Testis (tissue), 3 donors: ENCODE data around the gene LOXL3. TPM values are rescaled to one million over a fixed set of nuclear protein-coding genes. Genes with fewer than 3 reads are reported as not detected.

Source experiments
- DNase-seq: peaks from one replicate; pipeline ENCODE4 v3.0.0-alpha.2; 2019
- H3K27ac ChIP-seq, 2 donors: fragments of 200-600 bp; sonication (generic); one replicate each; pipeline ENCODE4 v1.5.1; 2019
- H3K27me3 ChIP-seq: fragments of 200-600 bp; sonication (generic); one replicate; pipeline ENCODE4 v1.5.1; 2019
- H3K36me3 ChIP-seq: fragments of 200-600 bp; sonication (generic); one replicate; pipeline ENCODE4 v1.5.1; 2017; ENCODE audit warnings: low read depth; ENCODE audit errors: missing control alignments
- H3K4me1 ChIP-seq: fragments of 200-600 bp; sonication (generic); one replicate; pipeline ENCODE4 v1.5.1; 2019
- H3K4me3 ChIP-seq, 2 donors: fragments of 200-600 bp; sonication (generic); one replicate each; pipeline ENCODE4 v1.5.1; 2017 to 2019
- H3K9me3 ChIP-seq: fragments of 200-600 bp; sonication (generic); one replicate; pipeline ENCODE4 v1.5.1; 2017
- CTCF ChIP-seq, 3 experiments: fragments of 450-650 bp in 2 of 3; fragments of 200-600 bp in 1 of 3; sonication (generic) in 1 of 3; IDR thresholded peaks; one replicate each; pipeline ENCODE4 v1.5.1; 2016 to 2019; ENCODE audit warnings: antibody characterized with exemption in 3 of 3, mild to moderate bottlenecking in 2 of 3, moderate library complexity in 1 of 3
- POLR2A ChIP-seq: fragments of 450-650 bp; IDR thresholded peaks from one replicate; pipeline ENCODE4 v1.6.1; 2017; ENCODE audit warnings: antibody characterized with exemption, mild to moderate bottlenecking, moderate library complexity
- WGBS, 2 donors: methylation state at CpG; one replicate each; pipeline ENCODE4 v1.1.5; 2018; 5-methylcytosine and 5-hydroxymethylcytosine counted together
- intact Hi-C: fragments of 100-400 bp; cut with DNase I; formaldehyde crosslinking; loops from one replicate; pipeline ENCODE4 v1.15.1; 2023; ENCODE audit warnings: low total_unique reads
- polyA plus RNA-seq: library from polyadenylated mRNA; stranded (reverse); fragments of 350-450 nt; fragmentation: Illumina TruSeq; extraction: RNeasy Lipid Tissue Mini Kit (QIAGEN cat#74804); gene quantifications from one replicate; pipeline ENCODE4 v1.2.3, GENCODE V29; 2014; ENCODE audit warnings: low read depth, low replicate concordance; ENCODE audit not compliant: insufficient read depth
- total RNA-seq, 2 donors: library from RNA; depleted of rRNA; stranded (reverse); fragments of >200 nt; gene quantifications; one replicate each; pipeline ENCODE4 v1.2.3, GENCODE V29; 2016

Gene LOXL3
- total and polyA plus RNA-seq, 3 donors from 2014 or later = 10.5 to 15.2 (median 13.1) TPM

DNA sequence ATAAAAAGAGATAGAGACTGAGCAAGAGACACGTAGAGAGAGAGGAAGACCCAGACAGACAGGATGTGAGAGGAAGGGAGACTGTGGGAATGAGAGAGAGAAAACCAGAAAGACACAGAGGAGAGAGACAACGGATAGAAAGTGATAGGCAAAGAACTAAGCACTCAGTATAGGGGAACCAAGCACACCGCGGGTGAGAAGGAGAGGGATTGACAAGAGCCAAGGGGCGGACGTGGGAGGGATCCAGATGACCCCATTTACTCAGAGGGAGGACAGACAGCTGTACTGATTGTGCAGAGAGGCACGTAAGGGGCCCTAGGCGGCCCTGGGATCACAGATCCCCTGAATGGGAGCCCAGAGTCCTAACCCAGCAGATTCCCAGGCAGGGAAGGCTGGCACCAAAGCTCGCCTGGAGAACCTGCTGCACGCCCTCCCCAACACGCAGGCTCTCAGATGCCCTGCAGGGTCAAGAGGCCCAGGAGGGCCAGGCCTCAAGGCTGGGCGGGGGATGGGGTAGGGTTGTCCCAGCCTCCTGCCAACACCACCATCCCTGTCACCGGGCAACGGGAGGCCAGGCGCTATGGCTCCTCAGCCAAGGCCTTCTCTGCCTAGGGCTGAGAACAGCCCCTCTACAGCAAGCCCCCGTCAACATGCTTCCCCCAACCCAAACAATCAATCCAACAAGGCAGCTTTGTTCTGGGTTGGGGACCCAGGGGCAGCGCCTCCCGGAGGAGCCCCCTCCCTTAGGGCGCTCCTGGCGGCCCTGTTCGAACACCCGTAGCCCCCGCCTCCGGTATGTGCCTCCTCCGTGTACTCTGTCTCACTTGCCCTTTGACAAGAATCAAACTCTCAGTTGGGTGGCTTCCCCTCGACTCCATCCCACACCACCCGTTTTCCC is 579 bp downstream of the LOXL3 start:
- H3K4me1 ChIP-seq = peaks cover 22% of the 10 kb centered on the region
- DNase-seq = peak; percentile 63
- no peaks in the 10 kb centered on the region for H3K36me3 ChIP-seq
- H3K27me3 ChIP-seq = no peaks in the 10 kb centered on the region
- 13 to 25% methylated on average over 22 to 27 of the region's 27 CpGs for WGBS, 2 donors
- intact Hi-C loops = no loop called here
- TF ChIP-seq POLR2A (no peak), CTCF (IDR thresholded peaks at IDR 0.05) (no peak)
- peak overlapping the region; percentile 78 to 86 for H3K27ac ChIP-seq
- no peaks in the 10 kb centered on the region for H3K9me3 ChIP-seq
- peak overlapping the region; percentile 66 to 73 for H3K4me3 ChIP-seq

- no peaks in the 10 kb centered on the region for H3K36me3 ChIP-seq
Measured at GRCh38 chr2:74551942-74552913, 1.5 kb downstream of the LOXL3 start.

GRCh38 chr2:74551530-74551929 is 2.2 kb downstream of the LOXL3 start:
- no peaks in the 10 kb centered on the region for H3K9me3 ChIP-seq
- H3K4me1 ChIP-seq = peaks cover 22% of the 10 kb centered on the region
- no peak for DNase-seq
- H3K27me3 ChIP-seq = no peaks in the 10 kb centered on the region
- H3K4me3 ChIP-seq = no peak overlapping the region
- H3K27ac ChIP-seq = no peak overlapping the region
- H3K36me3 ChIP-seq = no peaks in the 10 kb centered on the region
- intact Hi-C loops = no loop called here
- TF ChIP-seq CTCF (IDR thresholded peaks at IDR 0.05) = no peak
- TF ChIP-seq POLR2A = no peak

More at GRCh38 chr2:74551942-74552913, 1.5 kb downstream of the LOXL3 start:
- Histone ChIP-seq H3K9me3 (no peaks in the 10 kb centered on the region), H3K27me3 (no peaks in the 10 kb centered on the region), H3K4me3 (no peak overlapping the region), H3K27ac (no peak overlapping the region), H3K4me1 (peaks cover 22% of the 10 kb centered on the region)
- no peak for TF ChIP-seq CTCF (IDR thresholded peaks at IDR 0.05)
- intact Hi-C loops = no loop called here
- 86 to 87% methylated on average over 19 to 21 of the region's 21 CpGs for WGBS, 2 donors
- no peak for DNase-seq

GRCh38 chr2:74550231-74550630 is 3.5 kb downstream of the LOXL3 start:
- intact Hi-C loops = no loop called here
- no peaks in the 10 kb centered on the region for H3K27me3 ChIP-seq
- H3K4me3 ChIP-seq = no peak overlapping the region
- H3K4me1 ChIP-seq = peaks cover 22% of the 10 kb centered on the region
- no peak for DNase-seq
- whole genome bisulfite sequencing, 2 donors = 86% methylated on average over 5 to 7 of the region's 7 CpGs
- no peaks in the 10 kb centered on the region for H3K36me3 ChIP-seq
- TF ChIP-seq CTCF (IDR thresholded peaks at IDR 0.05) (no peak), POLR2A (no peak)
- H3K9me3 ChIP-seq = no peaks in the 10 kb centered on the region
- no peak overlapping the region for H3K27ac ChIP-seq
